Liver (tissue), 3 donors: ENCODE results near the gene KDM1B.

ENCODE experiments used
- GABPA ChIP-seq, 2 donors: IDR thresholded peaks in 1 of 2; conservative IDR thresholded peaks in 1 of 2; 2 replicates each; pipeline ENCODE4 v1.6.1; 2016; ENCODE audit warnings: antibody characterized with exemption in 2 of 2, mild to moderate bottlenecking in 1 of 2, moderate library complexity in 1 of 2
- JUND ChIP-seq, 2 donors: IDR thresholded peaks; 2 replicates each; pipeline ENCODE4 v1.6.1; 2016; ENCODE audit warnings: antibody characterized with exemption in 2 of 2
- RAD21 ChIP-seq, 2 donors: IDR thresholded peaks; 2 replicates each; pipeline ENCODE4 v1.6.1; 2016; ENCODE audit warnings: antibody characterized with exemption in 2 of 2, mild to moderate bottlenecking in 2 of 2
- RXRA ChIP-seq, 2 donors: IDR thresholded peaks; 2 replicates each; pipeline ENCODE4 v1.6.1; 2017 to 2018; ENCODE audit warnings: antibody characterized with exemption in 2 of 2, mild to moderate bottlenecking in 1 of 2
- SP1 ChIP-seq: IDR thresholded peaks from 2 replicates; pipeline ENCODE4 v1.6.1; 2018; ENCODE audit warnings: antibody characterized with exemption, mild to moderate bottlenecking
- TAF1 ChIP-seq: conservative IDR thresholded peaks from 2 replicates; pipeline ENCODE4 v1.6.1; 2016; ENCODE audit warnings: antibody characterized with exemption, mild to moderate bottlenecking
- YY1 ChIP-seq: IDR thresholded peaks from 2 replicates; pipeline ENCODE4 v1.6.1; 2016; ENCODE audit warnings: antibody characterized with exemption, mild to moderate bottlenecking
- TF ChIP-seq, protein P1 (sequence below): IDR thresholded peaks from 2 replicates; pipeline ENCODE4 v1.6.1; 2016; ENCODE audit warnings: antibody characterized with exemption
- TF ChIP-seq, protein P2 (sequence below): fragments of 150-350 bp; IDR thresholded peaks from 2 replicates; pipeline ENCODE4 v1.5.1; 2017; ENCODE audit warnings: improper control_type of control experiment, low read depth, low read length; ENCODE audit not compliant: missing input control
- TF ChIP-seq, protein P3 (sequence below): IDR thresholded peaks from 2 replicates; pipeline ENCODE4 v1.6.1; 2016; ENCODE audit warnings: antibody characterized with exemption
- TF ChIP-seq, protein P4 (sequence below): IDR thresholded peaks from 2 replicates; pipeline ENCODE4 v1.6.1; 2016; ENCODE audit warnings: antibody characterized with exemption
- TF ChIP-seq, protein P5 (sequence below): IDR thresholded peaks from 2 replicates; pipeline ENCODE4 v1.6.1; 2016; ENCODE audit warnings: antibody characterized with exemption, mild to moderate bottlenecking
- donor health status: healthy.
- donor health status: healthy.

DNA sequence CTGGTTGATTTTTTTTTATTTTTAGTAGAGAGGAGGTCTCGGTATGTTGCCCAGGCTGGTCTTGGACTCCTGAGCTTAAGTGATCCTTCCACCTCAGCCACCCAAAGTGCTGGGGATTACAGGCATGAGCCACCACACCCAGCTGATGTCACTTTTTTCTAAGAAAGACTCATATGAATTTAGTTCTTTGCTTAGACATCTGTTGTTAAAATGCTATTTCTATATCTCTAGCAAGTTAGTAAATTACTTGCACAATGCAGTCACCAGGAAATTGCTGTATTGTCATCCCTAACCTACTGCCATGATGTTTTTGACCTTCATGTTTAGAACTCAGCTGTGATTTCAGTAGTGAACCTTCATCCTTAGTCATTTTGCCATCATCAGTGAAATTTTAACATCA is 5.7 kb downstream of the KDM1B start:
- TF ChIP-seq, protein P1, sequence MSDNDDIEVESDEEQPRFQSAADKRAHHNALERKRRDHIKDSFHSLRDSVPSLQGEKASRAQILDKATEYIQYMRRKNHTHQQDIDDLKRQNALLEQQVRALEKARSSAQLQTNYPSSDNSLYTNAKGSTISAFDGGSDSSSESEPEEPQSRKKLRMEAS, result no peak
- TF ChIP-seq, protein P2, sequence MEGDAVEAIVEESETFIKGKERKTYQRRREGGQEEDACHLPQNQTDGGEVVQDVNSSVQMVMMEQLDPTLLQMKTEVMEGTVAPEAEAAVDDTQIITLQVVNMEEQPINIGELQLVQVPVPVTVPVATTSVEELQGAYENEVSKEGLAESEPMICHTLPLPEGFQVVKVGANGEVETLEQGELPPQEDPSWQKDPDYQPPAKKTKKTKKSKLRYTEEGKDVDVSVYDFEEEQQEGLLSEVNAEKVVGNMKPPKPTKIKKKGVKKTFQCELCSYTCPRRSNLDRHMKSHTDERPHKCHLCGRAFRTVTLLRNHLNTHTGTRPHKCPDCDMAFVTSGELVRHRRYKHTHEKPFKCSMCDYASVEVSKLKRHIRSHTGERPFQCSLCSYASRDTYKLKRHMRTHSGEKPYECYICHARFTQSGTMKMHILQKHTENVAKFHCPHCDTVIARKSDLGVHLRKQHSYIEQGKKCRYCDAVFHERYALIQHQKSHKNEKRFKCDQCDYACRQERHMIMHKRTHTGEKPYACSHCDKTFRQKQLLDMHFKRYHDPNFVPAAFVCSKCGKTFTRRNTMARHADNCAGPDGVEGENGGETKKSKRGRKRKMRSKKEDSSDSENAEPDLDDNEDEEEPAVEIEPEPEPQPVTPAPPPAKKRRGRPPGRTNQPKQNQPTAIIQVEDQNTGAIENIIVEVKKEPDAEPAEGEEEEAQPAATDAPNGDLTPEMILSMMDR, result no peak
- no peak for TF ChIP-seq GABPA (IDR thresholded peaks at IDR 0.05 in 1 of 2, conservative IDR thresholded peaks at IDR 0.05 in 1 of 2)
- no peak for TF ChIP-seq TAF1
- TF ChIP-seq SP1, result no peak
- TF ChIP-seq, protein P3, sequence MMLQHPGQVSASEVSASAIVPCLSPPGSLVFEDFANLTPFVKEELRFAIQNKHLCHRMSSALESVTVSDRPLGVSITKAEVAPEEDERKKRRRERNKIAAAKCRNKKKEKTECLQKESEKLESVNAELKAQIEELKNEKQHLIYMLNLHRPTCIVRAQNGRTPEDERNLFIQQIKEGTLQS, result no peak
- TF ChIP-seq, protein P4, sequence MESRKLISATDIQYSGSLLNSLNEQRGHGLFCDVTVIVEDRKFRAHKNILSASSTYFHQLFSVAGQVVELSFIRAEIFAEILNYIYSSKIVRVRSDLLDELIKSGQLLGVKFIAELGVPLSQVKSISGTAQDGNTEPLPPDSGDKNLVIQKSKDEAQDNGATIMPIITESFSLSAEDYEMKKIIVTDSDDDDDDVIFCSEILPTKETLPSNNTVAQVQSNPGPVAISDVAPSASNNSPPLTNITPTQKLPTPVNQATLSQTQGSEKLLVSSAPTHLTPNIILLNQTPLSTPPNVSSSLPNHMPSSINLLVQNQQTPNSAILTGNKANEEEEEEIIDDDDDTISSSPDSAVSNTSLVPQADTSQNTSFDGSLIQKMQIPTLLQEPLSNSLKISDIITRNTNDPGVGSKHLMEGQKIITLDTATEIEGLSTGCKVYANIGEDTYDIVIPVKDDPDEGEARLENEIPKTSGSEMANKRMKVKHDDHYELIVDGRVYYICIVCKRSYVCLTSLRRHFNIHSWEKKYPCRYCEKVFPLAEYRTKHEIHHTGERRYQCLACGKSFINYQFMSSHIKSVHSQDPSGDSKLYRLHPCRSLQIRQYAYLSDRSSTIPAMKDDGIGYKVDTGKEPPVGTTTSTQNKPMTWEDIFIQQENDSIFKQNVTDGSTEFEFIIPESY, result no peak
- TF ChIP-seq RAD21 (IDR thresholded peaks at IDR 0.05), result no peak
- TF ChIP-seq JUND (IDR thresholded peaks at IDR 0.05), result no peak
- no peak for TF ChIP-seq YY1
- TF ChIP-seq, protein P5, sequence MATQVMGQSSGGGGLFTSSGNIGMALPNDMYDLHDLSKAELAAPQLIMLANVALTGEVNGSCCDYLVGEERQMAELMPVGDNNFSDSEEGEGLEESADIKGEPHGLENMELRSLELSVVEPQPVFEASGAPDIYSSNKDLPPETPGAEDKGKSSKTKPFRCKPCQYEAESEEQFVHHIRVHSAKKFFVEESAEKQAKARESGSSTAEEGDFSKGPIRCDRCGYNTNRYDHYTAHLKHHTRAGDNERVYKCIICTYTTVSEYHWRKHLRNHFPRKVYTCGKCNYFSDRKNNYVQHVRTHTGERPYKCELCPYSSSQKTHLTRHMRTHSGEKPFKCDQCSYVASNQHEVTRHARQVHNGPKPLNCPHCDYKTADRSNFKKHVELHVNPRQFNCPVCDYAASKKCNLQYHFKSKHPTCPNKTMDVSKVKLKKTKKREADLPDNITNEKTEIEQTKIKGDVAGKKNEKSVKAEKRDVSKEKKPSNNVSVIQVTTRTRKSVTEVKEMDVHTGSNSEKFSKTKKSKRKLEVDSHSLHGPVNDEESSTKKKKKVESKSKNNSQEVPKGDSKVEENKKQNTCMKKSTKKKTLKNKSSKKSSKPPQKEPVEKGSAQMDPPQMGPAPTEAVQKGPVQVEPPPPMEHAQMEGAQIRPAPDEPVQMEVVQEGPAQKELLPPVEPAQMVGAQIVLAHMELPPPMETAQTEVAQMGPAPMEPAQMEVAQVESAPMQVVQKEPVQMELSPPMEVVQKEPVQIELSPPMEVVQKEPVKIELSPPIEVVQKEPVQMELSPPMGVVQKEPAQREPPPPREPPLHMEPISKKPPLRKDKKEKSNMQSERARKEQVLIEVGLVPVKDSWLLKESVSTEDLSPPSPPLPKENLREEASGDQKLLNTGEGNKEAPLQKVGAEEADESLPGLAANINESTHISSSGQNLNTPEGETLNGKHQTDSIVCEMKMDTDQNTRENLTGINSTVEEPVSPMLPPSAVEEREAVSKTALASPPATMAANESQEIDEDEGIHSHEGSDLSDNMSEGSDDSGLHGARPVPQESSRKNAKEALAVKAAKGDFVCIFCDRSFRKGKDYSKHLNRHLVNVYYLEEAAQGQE, result no peak
- no peak for TF ChIP-seq RXRA (IDR thresholded peaks at IDR 0.05)
